Stimulated activated CD8-positive, alpha-beta memory T cell treated with anti-CD3 and anti-CD28 coated beads, Interleukin-12 subunit alpha, Interleukin-12 subunit beta, amount 100 ng/mL, for 1 hour (primary cell): ENCODE data around the gene CCDC57.
"Not testable (repeated sequence)": the region's sequence is repeated elsewhere in the genome, so short reads cannot be mapped to it uniquely, and the experiment has no call there.

ENCODE experiments used
- DNase-seq: peaks from one replicate; pipeline ENCODE4 v3.0.0-alpha.2; 2020; ENCODE audit warnings: low read depth

Gene CCDC57

GRCh38 chr17:82222816-82223215 is 10.2 kb upstream of the CCDC57 start:
- no peak for DNase-seq

- DNase-seq, result no peak
These were observed 8.8 kb upstream of the CCDC57 start for GRCh38 chr17:82221341-82221902.

- DNase-seq, result no peak
These were observed 7.4 kb upstream of the CCDC57 start for GRCh38 chr17:82219753-82220709.

GRCh38 chr17:82219083-82219482 is 6.4 kb upstream of the CCDC57 start:
- no peak for DNase-seq

GRCh38 chr17:82218349-82219075 is 5.9 kb upstream of the CCDC57 start:
- no peak for DNase-seq

- no peak for DNase-seq
These were observed 5.0 kb upstream of the CCDC57 start for GRCh38 chr17:82217530-82218204.

GRCh38 chr17:82217120-82217529 is 4.5 kb upstream of the CCDC57 start:
- no peak for DNase-seq

- DNase-seq, result no peak
These were observed 3.9 kb upstream of the CCDC57 start for GRCh38 chr17:82216301-82217119.

GRCh38 chr17:82215972-82216300 is 3.3 kb upstream of the CCDC57 start:
- DNase-seq, result no peak

GRCh38 chr17:82215095-82215971 is 2.7 kb upstream of the CCDC57 start:
- DNase-seq, result no peak

GRCh38 chr17:82214012-82214628 is 1.5 kb upstream of the CCDC57 start:
- no peak for DNase-seq

- peak; percentile 61 for DNase-seq
These were observed 789 bp upstream of the CCDC57 start for GRCh38 chr17:82213251-82214011.

GRCh38 chr17:82210655-82211054 is 2.0 kb downstream of the CCDC57 start:
- not testable (repeated sequence) for DNase-seq

- peak; percentile 66 for DNase-seq
These were observed 6.7 kb downstream of the CCDC57 start for GRCh38 chr17:82205720-82206508.

GRCh38 chr17:82204831-82205719 is 7.6 kb downstream of the CCDC57 start:
- DNase-seq, result no peak

- DNase-seq, result no peak
These were observed 8.7 kb downstream of the CCDC57 start for GRCh38 chr17:82203920-82204319.

- no peak for DNase-seq
These were observed 9.7 kb downstream of the CCDC57 start for GRCh38 chr17:82202981-82203380.
